ENCODE results near the gene ALB. TPM values are rescaled to one million over a fixed set of nuclear protein-coding genes. Genes with fewer than 3 reads are reported as not detected.

The ALB gene
- total RNA-seq, 1 donor, result not detected

DNA sequence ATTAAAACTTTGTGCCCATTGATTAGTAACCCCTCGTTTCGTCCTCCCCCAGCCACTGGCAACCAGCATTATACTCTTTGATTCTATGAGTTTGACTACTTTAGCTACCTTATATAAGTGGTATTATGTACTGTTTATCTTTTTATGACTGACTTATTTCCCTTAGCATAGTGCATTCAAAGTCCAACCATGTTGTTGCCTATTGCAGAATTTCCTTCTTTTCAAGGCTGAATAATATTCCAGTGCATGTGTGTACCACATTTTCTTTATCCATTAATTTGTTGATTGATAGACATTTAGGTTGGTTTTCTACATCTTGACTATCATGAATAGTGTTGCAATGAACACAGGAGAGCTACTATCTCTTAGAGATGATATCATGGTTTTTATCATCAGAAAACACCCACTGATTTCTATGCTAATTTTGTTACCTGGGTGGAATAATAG, 3.2 kb downstream of the ALB start:
- Histone ChIP-seq H3K9me3 (ENCODE audit: low read depth, low read length) (no peaks in the 10 kb centered on the region), H4K20me1 (ENCODE audit: insufficient read depth, low read length) (no peaks in the 10 kb centered on the region), H3K36me3 (ENCODE audit: insufficient read depth, low read length) (no peaks in the 10 kb centered on the region), H3K27ac (ENCODE audit: low read depth, low read length) (no peak overlapping the region), H3K27me3 (ENCODE audit: insufficient read depth, low read length) (peaks cover 13% of the 10 kb centered on the region), H3K4me3 (ENCODE audit: insufficient read depth, low read length) (no peak overlapping the region), H3K4me2 (ENCODE audit: insufficient read depth, low read length) (no peak overlapping the region), H3K79me2 (ENCODE audit: insufficient read depth, low read length) (no peaks in the 10 kb centered on the region), H3K4me1 (ENCODE audit: insufficient read depth, low read length) (no peaks in the 10 kb centered on the region), H2AFZ (ENCODE audit: low read length) (no peak overlapping the region)
- DNase-seq (ENCODE audit: insufficient read length, low spot score, missing footprints), result no peak
- TF ChIP-seq, protein P1, sequence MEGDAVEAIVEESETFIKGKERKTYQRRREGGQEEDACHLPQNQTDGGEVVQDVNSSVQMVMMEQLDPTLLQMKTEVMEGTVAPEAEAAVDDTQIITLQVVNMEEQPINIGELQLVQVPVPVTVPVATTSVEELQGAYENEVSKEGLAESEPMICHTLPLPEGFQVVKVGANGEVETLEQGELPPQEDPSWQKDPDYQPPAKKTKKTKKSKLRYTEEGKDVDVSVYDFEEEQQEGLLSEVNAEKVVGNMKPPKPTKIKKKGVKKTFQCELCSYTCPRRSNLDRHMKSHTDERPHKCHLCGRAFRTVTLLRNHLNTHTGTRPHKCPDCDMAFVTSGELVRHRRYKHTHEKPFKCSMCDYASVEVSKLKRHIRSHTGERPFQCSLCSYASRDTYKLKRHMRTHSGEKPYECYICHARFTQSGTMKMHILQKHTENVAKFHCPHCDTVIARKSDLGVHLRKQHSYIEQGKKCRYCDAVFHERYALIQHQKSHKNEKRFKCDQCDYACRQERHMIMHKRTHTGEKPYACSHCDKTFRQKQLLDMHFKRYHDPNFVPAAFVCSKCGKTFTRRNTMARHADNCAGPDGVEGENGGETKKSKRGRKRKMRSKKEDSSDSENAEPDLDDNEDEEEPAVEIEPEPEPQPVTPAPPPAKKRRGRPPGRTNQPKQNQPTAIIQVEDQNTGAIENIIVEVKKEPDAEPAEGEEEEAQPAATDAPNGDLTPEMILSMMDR (IDR thresholded peaks at IDR 0.05; ENCODE audit: extremely low read depth, low read depth, low read length), result no peak

DNA sequence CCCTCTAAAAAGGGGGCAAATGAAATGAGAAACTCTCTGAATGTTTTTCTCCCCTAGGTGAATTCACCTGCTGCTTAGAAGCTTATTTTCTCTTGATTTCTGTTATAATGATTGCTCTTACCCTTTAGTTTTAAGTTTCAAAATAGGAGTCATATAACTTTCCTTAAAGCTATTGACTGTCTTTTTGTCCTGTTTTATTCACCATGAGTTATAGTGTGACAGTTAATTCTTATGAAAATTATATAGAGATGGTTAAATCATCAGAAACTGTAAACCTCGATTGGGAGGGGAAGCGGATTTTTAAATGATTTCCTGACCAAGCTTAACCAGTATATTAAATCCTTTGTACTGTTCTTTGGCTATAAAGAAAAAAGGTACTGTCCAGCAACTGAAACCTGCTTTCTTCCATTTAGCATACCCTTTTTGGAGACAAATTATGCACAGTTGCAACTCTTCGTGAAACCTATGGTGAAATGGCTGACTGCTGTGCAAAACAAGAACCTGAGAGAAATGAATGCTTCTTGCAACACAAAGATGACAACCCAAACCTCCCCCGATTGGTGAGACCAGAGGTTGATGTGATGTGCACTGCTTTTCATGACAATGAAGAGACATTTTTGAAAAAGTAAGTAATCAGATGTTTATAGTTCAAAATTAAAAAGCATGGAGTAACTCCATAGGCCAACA, 4.2 kb downstream of the ALB start:
- H3K79me2 ChIP-seq (ENCODE audit: insufficient read depth, low read length), result no peaks in the 10 kb centered on the region
- TF ChIP-seq, protein P1 (IDR thresholded peaks at IDR 0.05; ENCODE audit: extremely low read depth, low read depth, low read length), result no peak
- no peak overlapping the region for H3K4me2 ChIP-seq (ENCODE audit: insufficient read depth, low read length)
- H3K9me3 ChIP-seq (ENCODE audit: low read depth, low read length), result no peaks in the 10 kb centered on the region
- DNase-seq (ENCODE audit: insufficient read length, low spot score, missing footprints), result no peak
- H2AFZ ChIP-seq (ENCODE audit: low read length), result no peak overlapping the region
- no peaks in the 10 kb centered on the region for H3K36me3 ChIP-seq (ENCODE audit: insufficient read depth, low read length)
- H4K20me1 ChIP-seq (ENCODE audit: insufficient read depth, low read length), result no peaks in the 10 kb centered on the region
- no peaks in the 10 kb centered on the region for H3K4me1 ChIP-seq (ENCODE audit: insufficient read depth, low read length)
- peaks cover 16% of the 10 kb centered on the region for H3K27me3 ChIP-seq (ENCODE audit: insufficient read depth, low read length)
- H3K4me3 ChIP-seq (ENCODE audit: insufficient read depth, low read length), result no peak overlapping the region
- H3K27ac ChIP-seq (ENCODE audit: low read depth, low read length), result no peak overlapping the region

DNA sequence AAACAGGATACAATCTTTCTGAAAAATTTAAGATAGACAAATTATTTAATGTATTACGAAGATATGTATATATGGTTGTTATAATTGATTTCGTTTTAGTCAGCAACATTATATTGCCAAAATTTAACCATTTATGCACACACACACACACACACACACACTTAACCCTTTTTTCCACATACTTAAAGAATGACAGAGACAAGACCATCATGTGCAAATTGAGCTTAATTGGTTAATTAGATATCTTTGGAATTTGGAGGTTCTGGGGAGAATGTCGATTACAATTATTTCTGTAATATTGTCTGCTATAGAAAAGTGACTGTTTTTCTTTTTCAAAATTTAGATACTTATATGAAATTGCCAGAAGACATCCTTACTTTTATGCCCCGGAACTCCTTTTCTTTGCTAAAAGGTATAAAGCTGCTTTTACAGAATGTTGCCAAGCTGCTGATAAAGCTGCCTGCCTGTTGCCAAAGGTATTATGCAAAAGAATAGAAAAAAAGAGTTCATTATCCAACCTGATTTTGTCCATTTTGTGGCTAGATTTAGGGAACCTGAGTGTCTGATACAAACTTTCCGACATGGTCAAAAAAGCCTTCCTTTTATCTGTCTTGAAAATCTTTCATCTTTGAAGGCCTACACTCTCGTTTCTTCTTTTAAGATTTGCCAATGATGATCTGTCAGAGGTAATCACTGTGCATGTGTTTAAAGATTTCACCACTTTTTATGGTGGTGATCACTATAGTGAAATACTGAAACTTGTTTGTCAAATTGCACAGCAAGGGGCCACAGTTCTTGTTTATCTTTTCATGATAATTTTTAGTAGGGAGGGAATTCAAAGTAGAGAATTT, 5.2 kb downstream of the ALB start:
- Histone ChIP-seq H3K27ac (ENCODE audit: low read depth, low read length) (no peak overlapping the region), H4K20me1 (ENCODE audit: insufficient read depth, low read length) (no peaks in the 10 kb centered on the region), H3K27me3 (ENCODE audit: insufficient read depth, low read length) (peaks cover 23% of the 10 kb centered on the region)

More for the DNA sequence above, 5.2 kb downstream of the ALB start:
- Histone ChIP-seq H3K36me3 (ENCODE audit: insufficient read depth, low read length) (no peaks in the 10 kb centered on the region), H3K79me2 (ENCODE audit: insufficient read depth, low read length) (no peaks in the 10 kb centered on the region), H3K4me3 (ENCODE audit: insufficient read depth, low read length) (no peak overlapping the region), H3K4me2 (ENCODE audit: insufficient read depth, low read length) (no peak overlapping the region), H3K4me1 (ENCODE audit: insufficient read depth, low read length) (no peaks in the 10 kb centered on the region), H2AFZ (ENCODE audit: low read length) (no peak overlapping the region), H3K9me3 (ENCODE audit: low read depth, low read length) (no peaks in the 10 kb centered on the region)
- TF ChIP-seq, protein P1 (IDR thresholded peaks at IDR 0.05; ENCODE audit: extremely low read depth, low read depth, low read length), result no peak
- no peak for DNase-seq (ENCODE audit: insufficient read length, low spot score, missing footprints)
